Measurements from ENCODE around the gene UBN2. TPM values are rescaled to one million over a fixed set of nuclear protein-coding genes. Genes with fewer than 3 reads are reported as not detected.

The UBN2 gene
- total RNA-seq, 4 donors from 2014 or later: 11.6 to 20.2 (median 13.8) TPM

DNA sequence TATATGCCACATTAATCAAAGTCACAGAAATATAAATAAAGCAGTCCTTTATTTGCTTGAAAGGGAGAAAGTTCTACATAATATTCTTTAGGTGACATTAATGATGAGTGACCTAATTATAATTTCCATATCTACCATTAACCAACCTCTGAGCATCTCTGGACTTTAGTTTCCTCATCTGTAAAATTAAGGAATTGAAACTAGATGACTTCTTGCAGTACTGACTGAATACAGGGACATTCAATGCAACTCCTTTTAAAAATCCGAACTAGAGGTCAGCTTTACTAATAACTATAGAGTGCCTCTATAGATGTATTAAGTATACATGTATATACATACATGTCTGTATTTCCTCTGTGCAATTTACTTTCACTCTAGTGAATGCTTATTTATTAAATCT lies 114.0 kb downstream of the UBN2 start:
- TF ChIP-seq, protein P1, sequence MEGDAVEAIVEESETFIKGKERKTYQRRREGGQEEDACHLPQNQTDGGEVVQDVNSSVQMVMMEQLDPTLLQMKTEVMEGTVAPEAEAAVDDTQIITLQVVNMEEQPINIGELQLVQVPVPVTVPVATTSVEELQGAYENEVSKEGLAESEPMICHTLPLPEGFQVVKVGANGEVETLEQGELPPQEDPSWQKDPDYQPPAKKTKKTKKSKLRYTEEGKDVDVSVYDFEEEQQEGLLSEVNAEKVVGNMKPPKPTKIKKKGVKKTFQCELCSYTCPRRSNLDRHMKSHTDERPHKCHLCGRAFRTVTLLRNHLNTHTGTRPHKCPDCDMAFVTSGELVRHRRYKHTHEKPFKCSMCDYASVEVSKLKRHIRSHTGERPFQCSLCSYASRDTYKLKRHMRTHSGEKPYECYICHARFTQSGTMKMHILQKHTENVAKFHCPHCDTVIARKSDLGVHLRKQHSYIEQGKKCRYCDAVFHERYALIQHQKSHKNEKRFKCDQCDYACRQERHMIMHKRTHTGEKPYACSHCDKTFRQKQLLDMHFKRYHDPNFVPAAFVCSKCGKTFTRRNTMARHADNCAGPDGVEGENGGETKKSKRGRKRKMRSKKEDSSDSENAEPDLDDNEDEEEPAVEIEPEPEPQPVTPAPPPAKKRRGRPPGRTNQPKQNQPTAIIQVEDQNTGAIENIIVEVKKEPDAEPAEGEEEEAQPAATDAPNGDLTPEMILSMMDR (IDR thresholded peaks at IDR 0.05; ENCODE audit: low read depth): no peak

DNA sequence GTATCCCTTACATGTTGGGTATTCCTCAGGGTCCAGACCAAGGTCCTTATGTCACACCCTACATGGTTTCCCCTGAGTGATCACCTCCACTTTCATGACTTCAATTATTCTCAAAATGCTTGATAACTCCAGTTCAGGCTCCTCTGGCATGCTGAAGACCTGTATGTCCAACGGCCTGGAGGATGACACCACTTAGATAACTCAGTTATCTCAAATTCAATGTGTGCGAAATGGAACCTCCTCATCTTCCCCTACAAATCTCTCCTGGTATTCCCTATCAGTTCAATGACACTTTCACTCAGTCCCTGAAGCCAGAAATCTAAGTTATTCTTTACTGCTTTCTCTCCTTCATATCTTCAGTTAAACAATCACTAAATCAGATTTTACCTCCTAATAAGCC lies 120.0 kb downstream of the UBN2 start:
- TF ChIP-seq, protein P1 (IDR thresholded peaks at IDR 0.05; ENCODE audit: low read depth): no peak

DNA sequence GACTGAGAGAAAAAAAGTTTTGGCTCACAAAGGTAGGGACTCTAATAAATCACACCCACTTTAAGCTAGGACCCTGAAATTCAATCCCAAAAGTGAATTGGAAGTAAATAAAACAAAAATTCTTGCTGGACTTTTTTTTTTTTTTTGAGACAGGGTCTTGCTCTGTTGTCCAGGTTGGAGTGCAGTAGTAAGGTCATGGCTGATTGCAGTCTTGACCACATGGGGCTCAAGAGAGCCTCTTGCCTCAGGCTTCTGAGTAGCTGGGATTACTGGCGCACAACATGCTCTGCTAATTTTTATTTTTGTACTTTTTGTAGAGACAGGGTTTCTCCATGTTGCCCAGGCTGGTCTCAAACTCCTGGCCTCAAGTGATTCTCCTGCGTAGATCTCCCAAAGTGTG lies 123.7 kb downstream of the UBN2 start:
- TF ChIP-seq, protein P1 (IDR thresholded peaks at IDR 0.05; ENCODE audit: low read depth): no peak

DNA sequence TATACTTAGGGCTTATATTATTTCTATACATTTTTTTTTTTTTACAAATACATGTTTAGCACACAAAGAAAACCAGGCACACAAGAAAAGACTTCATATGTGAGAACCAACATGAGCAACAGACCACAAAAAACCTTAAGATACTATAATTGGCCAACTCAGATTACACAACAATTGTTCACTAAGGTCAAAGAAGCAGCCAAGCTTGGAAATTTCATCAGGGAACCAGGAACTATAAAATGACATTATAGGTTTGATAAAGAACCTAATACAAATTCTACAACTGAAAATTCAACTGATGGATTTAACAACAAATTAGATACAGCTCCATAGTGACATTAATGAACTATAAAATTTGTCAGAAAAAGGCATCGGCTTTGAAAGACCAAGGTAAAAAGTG lies 124.3 kb downstream of the UBN2 start:
- TF ChIP-seq, protein P1 (IDR thresholded peaks at IDR 0.05; ENCODE audit: low read depth): no peak

Small RNA genes lying within 50 kb of the gene (small RNA-seq; reads per million reads assigned to genes)
- gene AC009220.1 (not detected), gene RNU6-206P (not detected)

Other genes starting within 250 kb of the UBN2 start
- 1 to 10 TPM in 3 of 4 donors, under 1 TPM in 1; 0.75 to 2.1 (median 1.2) TPM for gene KIAA1549, start 249.8 kb upstream of the UBN2 start, total RNA-seq
- 10 to 100 TPM in 2 of 4 donors, 1 to 10 TPM in 2; 8.5 to 14.1 (median 11.9) TPM for gene ZC3HAV1L, start 195.2 kb upstream of the UBN2 start, total RNA-seq
- gene ZC3HAV1, start 121.5 kb upstream of the UBN2 start, total RNA-seq: 10 to 100 TPM; 24.4 to 29.7 (median 27.6) TPM
- gene FMC1, start 110.1 kb downstream of the UBN2 start, total RNA-seq: 10 to 100 TPM in 3 of 4 donors, 1 to 10 TPM in 1; 7.8 to 22.3 (median 17.3) TPM
- 100 to 1,000 TPM in 1 of 4 donors, 10 to 100 TPM in 3; 55.2 to 102 (median 71.7) TPM for gene LUC7L2, start 128.7 kb downstream of the UBN2 start, total RNA-seq

Data from subcutaneous adipose tissue (tissue), 4 donors.